C4-2B (cell line): ENCODE measurements around the gene TMEM72.

Source experiments
- ZFX ChIP-seq: fragments of 450-650 bp; IDR thresholded peaks from 2 replicates; pipeline ENCODE4 v1.6.1; 2017
- TF ChIP-seq, protein P1 (sequence below): fragments of 450-650 bp; conservative IDR thresholded peaks from 2 replicates; pipeline ENCODE4 v1.5.1; 2017; ENCODE audit warnings: mild to moderate bottlenecking

DNA sequence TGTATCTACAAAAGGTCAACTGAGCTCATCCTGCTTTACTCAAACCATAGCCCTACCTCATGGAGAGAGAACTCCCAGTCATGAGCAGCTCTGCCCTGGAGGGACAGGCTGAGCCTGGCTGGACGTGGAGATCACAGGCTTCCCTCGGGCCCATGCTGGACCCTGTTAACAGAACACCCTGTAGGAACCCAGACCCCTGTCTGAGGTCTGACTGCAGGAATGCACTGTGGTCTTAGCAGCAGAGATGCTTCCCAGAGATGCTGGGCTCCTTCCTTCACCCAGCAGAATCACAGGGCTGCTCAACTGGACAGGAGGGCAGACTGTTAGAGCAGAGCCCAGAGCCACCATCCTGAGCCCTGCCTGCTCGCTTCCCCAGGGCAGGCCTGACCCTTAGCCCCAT is 814 bp downstream of the TMEM72 start:
- TF ChIP-seq, protein P1, sequence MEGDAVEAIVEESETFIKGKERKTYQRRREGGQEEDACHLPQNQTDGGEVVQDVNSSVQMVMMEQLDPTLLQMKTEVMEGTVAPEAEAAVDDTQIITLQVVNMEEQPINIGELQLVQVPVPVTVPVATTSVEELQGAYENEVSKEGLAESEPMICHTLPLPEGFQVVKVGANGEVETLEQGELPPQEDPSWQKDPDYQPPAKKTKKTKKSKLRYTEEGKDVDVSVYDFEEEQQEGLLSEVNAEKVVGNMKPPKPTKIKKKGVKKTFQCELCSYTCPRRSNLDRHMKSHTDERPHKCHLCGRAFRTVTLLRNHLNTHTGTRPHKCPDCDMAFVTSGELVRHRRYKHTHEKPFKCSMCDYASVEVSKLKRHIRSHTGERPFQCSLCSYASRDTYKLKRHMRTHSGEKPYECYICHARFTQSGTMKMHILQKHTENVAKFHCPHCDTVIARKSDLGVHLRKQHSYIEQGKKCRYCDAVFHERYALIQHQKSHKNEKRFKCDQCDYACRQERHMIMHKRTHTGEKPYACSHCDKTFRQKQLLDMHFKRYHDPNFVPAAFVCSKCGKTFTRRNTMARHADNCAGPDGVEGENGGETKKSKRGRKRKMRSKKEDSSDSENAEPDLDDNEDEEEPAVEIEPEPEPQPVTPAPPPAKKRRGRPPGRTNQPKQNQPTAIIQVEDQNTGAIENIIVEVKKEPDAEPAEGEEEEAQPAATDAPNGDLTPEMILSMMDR = no peak
- TF ChIP-seq ZFX = no peak
